Esophagus muscularis mucosa (tissue), 3 donors: Measurements from ENCODE around the gene USP5.

Experiments
- CTCF ChIP-seq, 3 experiments: fragments of 200-600 bp in 2 of 3; fragments of 450-650 bp in 1 of 3; sonication (generic) in 2 of 3; IDR thresholded peaks; one replicate each; pipeline ENCODE4 v1.5.1; 2017 to 2019; ENCODE audit warnings: antibody characterized with exemption in 3 of 3, mild to moderate bottlenecking in 2 of 3, moderate library complexity in 1 of 3
- POLR2A ChIP-seq: fragments of 450-650 bp; IDR thresholded peaks from one replicate; pipeline ENCODE4 v1.6.1; 2017; ENCODE audit warnings: antibody characterized with exemption, moderate library complexity, mild to moderate bottlenecking, low read depth
- POLR2AphosphoS5 ChIP-seq, 2 donors: sonication (generic); formaldehyde crosslinking; IDR thresholded peaks; one replicate each; pipeline ENCODE4 v1.6.1; 2017; ENCODE audit warnings: antibody characterized with exemption in 2 of 2

DNA sequence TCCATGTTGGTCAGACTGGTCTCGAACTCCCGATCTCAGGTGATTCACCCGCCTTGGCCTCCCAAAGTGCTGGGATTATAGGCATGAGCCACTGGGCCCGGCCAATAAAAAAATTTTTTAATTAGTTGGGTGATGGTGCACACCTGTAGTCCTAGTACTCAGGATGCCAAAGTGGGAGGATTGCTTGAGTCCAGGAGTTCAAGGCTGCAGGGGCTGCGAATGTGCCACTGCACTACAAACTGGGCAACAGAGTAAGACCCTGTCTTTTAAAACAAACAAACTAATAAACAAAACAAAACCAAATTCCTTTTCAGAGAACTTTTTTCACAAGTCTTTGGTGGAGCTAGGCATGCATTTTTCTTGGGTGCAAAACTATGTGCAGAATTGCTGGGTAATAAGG, 31.3 kb downstream of the USP5 start:
- no peak for TF ChIP-seq CTCF (IDR thresholded peaks at IDR 0.05)
- TF ChIP-seq POLR2AphosphoS5 (IDR thresholded peaks at IDR 0.05) = no peak
- no peak for TF ChIP-seq POLR2A
